GM18526 (cell line): ENCODE measurements around the gene XKR7.

Experiments used
- POLR2A ChIP-seq: IDR thresholded peaks from 3 replicates; pipeline ENCODE4 v1.6.1; 2011; ENCODE audit not compliant: insufficient read length; ENCODE audit errors: extremely low read depth

Gene XKR7

DNA sequence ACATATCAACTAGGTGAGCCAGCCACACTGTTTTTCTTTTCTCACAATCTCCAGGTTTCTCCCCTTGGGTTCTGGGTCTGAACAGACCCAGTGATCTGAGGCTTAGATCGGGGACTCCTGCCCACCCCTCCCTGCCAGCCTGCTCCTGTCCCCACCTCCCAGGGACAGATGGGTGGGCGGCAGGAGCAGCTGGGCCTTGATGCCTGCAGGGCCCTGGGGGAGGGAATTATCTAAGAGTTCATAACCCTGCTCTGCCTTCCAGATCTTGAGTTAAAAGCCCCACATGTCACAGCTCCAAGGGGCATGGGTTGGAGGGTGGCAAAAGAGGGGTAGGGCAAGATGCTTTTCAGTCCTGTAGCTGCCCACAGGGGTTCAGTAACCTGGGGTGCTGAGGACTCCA is 5.2 kb upstream of the XKR7 start:
- TF ChIP-seq POLR2A, result no peak

GRCh38 chr20:31963889-31964288 is 4.1 kb upstream of the XKR7 start:
- TF ChIP-seq POLR2A, result no peak

DNA sequence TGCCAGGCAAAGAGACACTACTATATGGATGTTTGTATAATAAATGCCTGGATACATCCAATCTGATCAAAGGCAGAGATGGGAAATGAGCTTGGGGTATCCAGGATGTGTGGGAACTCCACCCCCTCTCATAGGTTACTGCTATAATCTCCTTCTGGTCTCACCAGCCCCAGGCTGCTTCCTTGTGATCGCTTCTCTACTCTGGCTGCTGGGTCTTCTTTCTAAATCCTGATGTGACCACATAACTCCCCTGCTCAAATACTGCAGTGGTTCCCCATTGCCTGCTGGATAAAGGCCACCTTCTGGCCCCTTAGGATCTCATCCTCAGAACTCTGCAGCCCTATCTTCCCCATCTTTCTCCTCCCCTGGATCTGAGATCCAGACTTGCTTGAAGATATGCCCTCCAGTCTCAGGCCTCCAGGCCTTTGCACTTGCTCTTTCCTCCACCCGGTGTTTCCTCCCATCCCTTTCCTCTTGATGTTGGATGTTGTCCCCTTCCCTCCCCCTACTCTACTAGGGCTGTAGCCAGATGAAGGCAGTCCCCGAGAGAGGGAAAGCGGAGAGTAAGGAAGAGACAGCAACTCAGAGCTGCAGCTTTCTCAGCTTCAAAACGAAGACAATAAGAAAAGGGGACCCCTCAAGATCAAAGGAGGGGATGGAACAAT is 828 bp upstream of the XKR7 start:
- no peak for TF ChIP-seq POLR2A

DNA sequence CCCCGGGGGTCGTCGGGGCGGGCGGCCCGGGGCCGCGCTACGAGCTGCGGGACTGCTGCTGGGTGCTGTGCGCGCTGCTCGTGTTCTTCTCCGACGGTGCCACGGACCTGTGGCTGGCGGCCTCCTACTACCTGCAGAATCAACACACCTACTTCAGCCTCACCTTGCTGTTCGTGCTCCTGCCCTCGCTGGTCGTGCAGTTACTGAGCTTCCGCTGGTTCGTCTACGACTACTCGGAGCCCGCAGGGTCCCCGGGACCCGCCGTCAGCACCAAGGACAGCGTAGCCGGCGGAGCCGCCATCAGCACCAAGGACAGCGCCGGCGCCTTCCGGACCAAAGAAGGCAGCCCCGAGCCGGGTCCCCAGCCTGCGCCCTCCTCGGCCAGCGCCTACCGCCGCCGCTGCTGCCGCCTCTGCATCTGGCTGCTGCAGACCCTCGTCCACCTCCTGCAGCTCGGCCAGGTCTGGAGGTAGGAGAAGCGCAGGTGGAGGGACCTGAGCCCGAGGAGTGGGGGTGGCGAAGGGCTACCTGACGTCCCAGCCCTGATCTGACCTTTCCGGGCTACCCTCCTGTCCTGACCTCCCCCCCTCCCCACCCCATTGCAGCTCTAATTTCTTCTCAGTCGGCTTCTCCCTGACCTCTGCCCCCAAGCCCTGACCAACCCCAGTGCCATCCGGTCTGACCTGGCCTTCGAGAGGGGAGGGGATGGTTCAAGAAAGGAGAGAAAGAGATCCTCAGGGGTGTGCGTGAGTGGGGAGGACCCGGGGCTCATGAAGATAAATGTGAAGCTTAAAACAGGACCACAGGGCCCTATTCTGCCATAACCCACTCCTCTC is 558 bp downstream of the XKR7 start:
- TF ChIP-seq POLR2A, result no peak

DNA sequence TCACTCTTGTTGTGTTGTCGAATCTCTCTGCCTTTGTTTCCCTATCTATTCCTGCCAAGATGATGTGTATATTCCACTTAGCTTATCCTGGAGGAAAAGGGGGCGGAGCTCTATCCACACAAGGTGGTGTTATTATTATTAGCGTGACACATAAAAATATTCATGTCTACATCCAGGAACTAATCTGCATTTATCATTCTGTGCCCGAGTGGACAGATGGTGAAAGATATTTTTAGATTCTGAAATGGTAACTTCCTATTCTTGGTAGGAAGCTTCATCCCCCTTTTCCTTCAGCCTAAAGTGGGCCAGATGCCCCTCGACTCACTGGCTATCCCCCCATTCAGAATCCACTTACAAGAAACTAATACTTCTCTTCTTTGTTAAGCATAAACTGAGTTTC is 2.0 kb downstream of the XKR7 start:
- TF ChIP-seq POLR2A, result no peak

GRCh38 chr20:31972471-31973021 is 4.6 kb downstream of the XKR7 start:
- no peak for TF ChIP-seq POLR2A

- TF ChIP-seq POLR2A, result no peak
Observed at GRCh38 chr20:31974296-31974695, 6.3 kb downstream of the XKR7 start.

GRCh38 chr20:31974951-31975487 is 7.1 kb downstream of the XKR7 start:
- no peak for TF ChIP-seq POLR2A

- no peak for TF ChIP-seq POLR2A
Observed at GRCh38 chr20:31975874-31976273, 7.9 kb downstream of the XKR7 start.

- no peak for TF ChIP-seq POLR2A
Observed at GRCh38 chr20:31977080-31977479, 9.1 kb downstream of the XKR7 start.

DNA sequence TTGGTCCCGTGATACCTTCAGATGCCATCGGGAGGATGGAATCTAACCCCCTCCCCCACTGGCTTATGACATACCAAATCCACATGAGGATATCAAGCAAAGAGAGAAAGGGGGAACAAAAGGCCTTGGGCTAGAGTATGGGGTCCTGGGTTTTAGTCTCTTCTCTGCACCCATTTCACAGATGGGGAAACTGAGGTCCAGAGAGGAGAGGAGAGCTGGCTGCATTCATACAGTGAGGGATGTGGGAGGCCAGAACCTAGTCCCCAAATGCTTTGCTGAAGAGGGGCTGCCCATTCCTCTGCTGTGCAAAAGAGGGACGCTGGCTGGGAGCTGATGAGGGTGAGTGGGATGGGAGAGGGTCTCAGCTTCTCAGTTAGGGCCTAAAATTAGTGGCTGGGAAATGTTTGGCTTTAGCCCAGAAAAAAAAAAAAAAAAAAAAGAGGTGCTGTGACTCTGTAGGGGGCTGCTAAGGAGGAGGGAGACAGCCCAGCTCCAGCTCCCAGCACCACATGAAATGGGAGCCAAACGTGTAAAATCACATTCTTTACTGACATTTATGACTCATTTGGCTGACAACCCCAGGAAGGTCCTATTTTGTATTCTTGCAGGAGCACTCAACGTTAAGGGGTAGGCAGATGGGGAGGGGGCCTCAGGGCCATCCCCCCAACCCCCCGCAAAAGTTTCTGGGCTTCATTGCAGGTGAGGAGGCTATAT is 11.9 kb downstream of the XKR7 start:
- TF ChIP-seq POLR2A, result no peak

DNA sequence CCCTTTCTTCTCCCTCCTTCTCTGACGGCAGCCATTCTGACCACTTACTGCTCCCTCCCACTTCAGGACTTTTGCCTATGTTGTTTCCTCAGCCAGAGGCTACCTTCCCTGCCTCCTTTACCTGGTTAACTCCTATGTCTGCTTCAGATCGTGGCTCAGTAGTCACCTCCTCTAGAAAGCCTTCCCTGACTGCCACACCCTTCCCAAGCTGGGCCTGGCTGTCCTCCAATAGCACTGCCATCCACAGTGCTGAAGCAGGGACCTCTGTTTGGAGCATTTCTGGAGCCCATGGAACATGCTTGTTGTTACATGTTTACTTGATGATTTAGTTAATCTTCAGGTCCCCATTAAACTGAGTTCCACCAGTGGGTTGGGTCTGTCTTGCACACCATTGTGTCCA is 13.8 kb downstream of the XKR7 start:
- TF ChIP-seq POLR2A, result no peak

DNA sequence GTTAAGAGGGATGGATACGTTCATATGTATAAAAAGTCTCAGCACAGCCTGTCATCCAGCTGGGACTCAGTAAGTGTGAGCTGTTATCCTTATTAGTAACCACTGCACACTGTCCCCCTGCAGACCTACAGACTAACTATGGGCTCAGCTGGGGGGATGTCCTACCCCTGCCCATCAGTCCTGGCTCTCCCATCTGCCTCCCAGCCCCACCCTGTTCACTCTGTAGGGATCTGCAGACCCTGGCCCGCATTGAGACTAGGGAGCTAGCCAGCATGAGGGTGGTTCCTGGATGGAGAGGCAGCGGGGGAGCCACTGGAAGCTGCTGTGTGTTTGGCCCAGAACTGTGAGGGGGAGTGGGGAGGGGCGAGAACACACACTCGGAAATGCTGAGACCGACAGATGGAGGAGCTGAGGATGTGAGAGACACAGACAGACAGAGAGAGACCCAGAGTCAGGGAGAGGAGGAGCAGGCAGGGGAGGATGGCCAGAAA is 17.1 kb downstream of the XKR7 start:
- TF ChIP-seq POLR2A, result no peak

DNA sequence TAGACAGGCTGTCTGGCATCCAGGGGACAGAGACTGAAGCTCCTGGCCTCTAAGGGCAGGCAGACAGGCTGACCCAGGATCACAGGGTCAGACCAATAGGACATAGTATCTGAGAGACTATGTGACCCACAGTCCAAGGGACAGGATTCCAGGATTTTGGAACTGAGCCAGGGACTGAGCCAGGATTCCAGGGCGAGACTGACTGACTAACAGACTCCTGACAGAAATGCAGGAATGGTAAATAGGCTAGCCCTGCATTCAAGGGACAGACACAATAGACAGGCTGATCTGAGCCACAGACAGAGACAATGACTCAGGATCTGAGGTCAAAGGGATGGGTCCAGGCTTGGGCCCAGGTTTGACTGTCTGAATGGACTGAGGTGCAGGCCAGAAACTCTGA is 19.8 kb downstream of the XKR7 start:
- TF ChIP-seq POLR2A, result no peak

- no peak for TF ChIP-seq POLR2A
Observed at GRCh38 chr20:31988430-31989015, 20.6 kb downstream of the XKR7 start.
